GM21619 (cell line): ENCODE measurements around the gene ICOSLG.
"Not testable (repeated sequence)": the region's sequence is repeated elsewhere in the genome, so short reads cannot be mapped to it uniquely, and the experiment has no call there.

ENCODE experiments used
- ATAC-seq: cut with Tn5 transposase; IDR thresholded peaks from one replicate; pipeline ENCODE4 v1.9.1; 2021; ENCODE audit not compliant: unreplicated experiment

Gene ICOSLG

DNA sequence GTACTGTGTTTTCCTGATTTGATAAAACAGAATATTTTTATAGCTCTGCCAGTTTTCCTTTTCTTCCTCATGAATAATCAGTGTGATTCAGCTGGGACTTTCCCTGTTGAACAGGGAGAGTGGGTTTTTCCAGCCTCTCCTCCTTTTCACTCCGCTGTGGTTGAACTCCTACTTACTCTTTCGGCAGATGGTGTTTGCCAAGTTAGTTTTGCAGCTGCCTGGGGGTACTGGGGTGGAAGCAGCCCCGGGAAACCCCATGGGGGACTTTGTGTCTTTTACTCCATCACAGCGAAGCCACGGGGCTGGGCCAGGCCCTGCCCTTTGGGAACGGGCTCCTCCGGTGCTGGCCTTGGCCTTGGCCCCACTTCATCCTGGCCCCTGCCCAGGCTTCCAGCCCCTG, 55.9 kb downstream of the ICOSLG start:
- not testable (repeated sequence) for ATAC-seq

DNA sequence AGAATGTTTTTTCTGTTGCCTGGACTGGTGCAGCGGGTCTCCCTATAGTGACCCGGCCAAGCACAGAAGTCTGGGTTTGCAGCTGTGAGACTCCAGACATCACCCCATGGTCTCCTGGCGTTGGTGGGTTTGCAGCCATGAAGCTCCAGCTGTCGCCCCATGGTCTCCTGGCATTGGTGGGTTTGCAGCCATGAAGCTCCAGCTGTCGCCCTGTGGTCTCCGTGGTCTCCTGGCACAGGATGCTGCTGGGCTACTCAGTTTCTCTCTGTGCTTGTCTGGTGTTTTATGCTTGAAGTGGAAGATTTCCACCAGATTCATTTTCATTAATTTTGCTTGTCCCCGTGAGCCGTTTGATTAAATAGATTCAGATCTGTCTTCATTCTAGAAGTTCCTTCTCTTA, 58.5 kb downstream of the ICOSLG start:
- not testable (repeated sequence) for ATAC-seq

- not testable (repeated sequence) for ATAC-seq
These were observed 59.2 kb downstream of the ICOSLG start for GRCh38 chr21:44181506-44181905.

DNA sequence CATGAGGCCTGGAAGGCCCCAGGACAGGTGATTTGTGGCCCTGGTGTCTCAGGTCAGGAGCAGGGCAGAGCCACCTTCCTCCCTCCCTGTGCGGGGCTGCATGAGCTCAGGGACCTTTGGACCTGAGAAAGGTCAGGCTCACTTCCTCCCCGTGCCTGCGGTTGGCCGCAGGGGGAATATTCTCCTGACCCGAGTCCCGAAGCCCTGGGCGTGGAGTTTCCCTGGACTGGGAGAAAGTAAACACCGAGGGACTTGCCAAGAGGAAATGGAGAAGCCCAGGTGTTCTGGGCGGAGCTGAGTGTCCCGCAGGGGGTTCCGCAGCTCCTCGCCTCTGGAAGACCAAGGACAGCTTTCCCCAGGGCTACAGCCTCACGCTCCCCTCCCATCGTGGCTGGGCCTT, 64.6 kb downstream of the ICOSLG start:
- not testable (repeated sequence) for ATAC-seq

- ATAC-seq = not testable (repeated sequence)
These were observed 65.6 kb downstream of the ICOSLG start for GRCh38 chr21:44175189-44175588.
